Femur (tissue), 1 donor: ENCODE data around the gene KAT6B.
A peak's percentile ranks its signal among the peaks of the same experiment; 100 is the strongest.
"Not testable (repeated sequence)": the region's sequence is repeated elsewhere in the genome, so short reads cannot be mapped to it uniquely, and the experiment has no call there.

ENCODE experiments used
- DNase-seq: peaks from one replicate; pipeline ENCODE4 v3.0.0-alpha.2; 2017

The KAT6B gene

DNA sequence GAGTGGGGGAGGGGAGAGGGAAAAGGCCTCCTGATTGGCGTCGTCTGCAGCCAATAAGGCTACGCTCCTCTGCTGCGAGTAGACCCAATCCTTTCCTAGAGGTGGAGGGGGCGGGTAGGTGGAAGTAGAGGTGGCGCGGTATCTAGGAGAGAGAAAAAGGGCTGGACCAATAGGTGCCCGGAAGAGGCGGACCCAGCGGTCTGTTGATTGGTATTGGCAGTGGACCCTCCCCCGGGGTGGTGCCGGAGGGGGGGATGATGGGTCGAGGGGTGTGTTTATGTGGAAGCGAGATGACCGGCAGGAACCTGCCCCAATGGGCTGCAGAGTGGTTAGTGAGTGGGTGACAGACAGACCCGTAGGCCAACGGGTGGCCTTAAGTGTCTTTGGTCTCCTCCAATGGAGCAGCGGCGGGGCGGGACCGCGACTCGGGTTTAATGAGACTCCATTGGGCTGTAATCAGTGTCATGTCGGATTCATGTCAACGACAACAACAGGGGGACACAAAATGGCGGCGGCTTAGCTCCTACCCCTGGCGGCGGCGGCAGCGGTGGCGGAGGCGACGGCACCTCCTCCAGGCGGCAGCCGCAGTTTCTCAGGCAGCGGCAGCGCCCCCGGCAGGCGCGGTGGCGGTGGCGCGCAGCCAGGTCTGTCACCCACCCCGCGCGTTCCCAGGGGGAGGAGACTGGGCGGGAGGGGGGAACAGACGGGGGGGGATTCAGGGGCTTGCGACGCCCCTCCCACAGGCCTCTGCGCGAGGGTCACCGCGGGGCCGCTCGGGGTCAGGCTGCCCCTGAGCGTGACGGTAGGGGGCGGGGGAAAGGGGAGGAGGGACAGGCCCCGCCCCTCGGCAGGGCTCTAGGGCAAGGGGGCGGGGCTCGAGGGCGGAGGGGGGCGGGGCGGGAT lies at the start of gene KAT6B:
Gene KAT6B (plus strand): TSS at position 459 of the 903 bp plus-strand sequence. CDS start 16,258 bp downstream, outside the sequence.
- DNase-seq: peak; percentile 100

DNA sequence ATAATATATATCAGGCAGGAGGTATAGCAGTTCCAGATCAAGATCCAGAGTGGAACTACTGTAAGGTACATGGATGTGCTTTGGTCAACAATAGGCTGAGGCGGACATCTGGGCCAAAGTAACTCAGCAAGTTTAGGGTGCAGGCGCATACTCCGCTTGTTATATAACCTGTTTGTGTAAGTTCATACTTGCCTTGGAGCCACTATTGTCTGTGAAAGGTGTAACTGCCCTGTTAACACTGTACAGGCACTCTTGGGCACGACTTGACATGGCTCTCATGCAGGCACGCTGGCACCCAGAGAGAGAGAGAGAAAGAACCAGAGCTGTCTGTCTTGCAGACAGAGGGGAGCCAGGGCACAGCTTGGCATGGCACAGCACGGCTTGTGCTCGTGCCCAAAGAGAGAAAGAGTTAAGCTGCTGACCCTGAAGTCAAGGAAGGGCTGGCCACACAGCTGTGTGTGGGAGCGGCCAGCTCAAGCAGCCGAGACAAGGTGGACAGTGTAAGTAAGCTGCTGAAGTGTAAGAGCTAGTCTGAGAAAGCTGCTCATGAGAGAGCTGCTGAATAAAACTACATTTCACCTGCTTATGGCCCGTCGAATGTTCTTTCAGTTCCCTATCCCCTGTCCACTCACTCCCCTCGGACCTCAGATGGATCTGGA lies 47.8 kb upstream of the KAT6B start:
- no peak for DNase-seq

DNA sequence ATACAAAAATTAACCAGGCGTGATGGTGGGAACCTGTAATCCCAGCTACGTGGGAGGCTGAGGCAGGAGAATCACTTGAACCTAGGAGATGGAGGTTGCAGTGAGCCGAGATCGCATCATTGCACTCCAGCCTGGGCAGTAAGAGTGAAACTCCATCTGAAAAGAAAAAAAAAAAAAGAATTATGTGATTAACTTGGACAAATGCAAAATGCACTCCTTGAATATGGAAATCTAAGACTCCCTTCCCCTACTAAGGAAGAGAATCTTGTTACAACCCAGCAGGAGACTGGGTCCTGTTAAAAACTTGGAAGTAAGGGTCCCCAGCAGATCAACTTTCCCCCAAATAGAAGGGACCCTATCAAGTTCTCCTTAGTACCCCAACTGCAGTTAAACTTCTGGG lies 44.5 kb upstream of the KAT6B start:
- not testable (repeated sequence) for DNase-seq

DNA sequence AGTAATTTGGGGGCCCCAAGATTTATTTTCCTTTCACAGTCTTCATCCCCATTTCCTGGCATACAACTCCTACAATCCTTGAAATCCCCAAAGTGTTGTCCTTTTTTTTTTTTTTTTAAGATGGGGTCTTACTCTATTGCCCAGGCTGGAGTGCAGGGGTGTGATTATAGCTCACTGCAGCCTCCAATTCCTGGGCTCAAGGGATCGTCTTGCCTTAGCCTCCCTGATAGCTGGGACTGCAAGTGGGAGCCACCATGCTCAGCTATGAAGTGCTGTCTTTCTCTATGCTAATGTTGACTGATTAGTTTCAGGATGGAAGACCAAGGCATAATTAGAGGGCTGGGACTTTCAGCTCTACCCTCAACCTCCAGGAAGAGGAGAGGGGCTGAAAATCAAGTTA lies 41.9 kb upstream of the KAT6B start:
- DNase-seq: no peak

DNA sequence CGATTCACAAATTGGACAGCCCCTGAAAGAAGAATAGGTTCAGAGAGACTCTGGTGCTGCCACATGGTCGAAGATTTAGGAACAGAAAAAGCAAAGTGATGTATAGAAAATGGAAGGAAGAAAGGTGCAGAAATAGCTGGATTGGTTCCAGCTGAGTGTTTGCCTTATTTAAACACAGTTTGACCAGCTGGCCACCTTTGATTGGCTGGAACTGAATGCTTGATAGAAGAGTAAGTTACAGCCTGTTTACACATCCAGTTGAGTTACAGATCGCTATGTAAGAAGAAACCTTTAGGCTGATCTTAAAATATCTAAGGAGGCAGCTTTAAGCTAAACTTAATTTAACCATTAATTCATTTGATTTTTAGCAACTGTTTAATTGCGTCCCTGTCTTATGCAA lies 40.3 kb upstream of the KAT6B start:
- DNase-seq: no peak

DNA sequence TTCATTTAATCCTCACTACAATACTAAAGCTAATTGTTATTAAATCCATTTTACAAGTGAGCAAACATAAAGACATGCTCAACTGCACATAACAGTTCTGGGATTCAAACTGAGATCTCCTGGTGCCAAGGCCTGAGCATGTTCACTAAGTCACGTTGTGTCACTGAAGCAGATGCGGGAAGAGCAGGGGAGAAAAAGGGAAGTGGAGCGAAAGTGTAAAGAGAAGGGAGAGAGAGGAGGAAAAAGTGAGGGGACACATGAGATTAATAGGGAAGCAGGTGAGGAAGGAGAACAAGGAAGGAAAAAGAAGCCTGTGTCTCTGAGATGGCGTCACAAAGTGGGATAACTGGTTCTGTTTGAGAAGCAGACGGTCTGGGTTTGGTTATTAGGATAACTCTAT lies 38.9 kb upstream of the KAT6B start:
- no peak for DNase-seq

DNA sequence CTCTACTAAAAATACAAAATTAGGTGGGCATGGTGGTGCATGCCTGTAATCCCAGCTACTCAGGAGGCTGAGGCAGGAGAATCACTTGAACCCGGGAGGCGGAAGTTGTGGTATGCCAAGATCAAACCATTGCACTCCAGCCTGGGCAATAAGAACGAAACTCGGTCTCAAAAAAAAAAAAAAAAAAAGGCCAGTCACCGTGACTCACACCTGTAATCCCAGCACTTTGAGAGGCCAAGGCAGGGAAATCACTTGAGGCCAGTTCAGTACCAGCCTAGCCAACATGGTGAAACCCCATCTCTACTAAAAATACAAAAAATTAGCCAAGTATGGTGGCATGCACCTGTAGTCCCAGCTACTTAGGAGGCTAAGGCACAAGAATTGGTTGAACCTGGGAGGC lies 34.4 kb upstream of the KAT6B start:
- DNase-seq: not testable (repeated sequence)

DNA sequence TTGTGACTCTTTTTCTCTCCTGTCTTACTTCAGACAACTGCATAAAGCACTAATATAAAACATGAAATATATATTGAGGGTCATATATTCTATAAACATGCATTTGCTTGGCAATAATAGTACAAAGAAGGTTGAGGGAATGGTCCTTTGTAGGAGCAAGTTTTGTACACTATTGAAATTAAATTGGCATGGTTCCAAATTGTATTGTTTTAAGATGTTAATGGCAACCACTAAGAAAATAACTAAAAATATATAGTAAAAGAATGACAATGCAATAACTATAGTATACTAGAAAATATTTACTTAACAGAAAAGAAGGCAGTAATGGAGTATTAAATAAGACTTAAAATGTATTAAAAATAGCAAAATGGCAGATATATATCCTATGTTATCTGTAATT lies 33.7 kb upstream of the KAT6B start:
- no peak for DNase-seq

DNA sequence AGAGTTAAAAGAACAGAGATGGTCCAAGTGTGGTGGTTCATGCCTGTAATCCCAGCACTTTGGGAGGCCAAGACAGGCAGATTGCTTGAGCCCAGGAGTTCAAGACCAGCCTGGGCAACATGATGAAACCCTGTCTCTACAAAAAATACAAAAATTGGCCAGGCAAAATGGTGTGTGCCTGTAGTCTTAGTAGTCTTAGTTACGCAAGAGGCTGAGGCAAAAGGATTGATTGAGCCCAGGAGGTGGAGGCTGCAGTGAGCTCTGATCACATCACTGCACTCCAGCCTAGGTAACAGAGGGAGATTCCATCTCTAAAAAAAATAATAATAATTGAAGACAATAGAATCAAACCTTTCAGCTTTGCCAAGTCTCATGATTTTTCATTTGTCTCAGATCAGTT lies 33.2 kb upstream of the KAT6B start:
- not testable (repeated sequence) for DNase-seq

DNA sequence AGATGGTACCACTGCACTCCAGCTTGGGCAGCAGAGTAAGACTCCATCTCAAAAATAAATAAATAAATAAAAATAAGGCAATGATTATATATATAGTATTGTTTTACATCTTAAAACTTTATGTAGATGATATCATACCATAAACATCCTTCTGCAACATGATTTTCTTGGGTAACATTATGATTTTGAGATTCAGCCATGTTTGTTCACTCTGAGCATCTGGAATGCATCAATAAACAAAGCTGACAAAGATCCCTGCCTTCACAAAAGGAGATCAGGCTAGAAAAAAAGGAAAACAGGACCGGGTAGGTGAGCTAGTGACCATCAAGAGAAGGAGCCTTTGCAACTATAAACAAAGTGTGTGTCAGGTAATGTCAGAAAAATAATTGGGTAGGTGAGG lies 31.9 kb upstream of the KAT6B start:
- DNase-seq: no peak

DNA sequence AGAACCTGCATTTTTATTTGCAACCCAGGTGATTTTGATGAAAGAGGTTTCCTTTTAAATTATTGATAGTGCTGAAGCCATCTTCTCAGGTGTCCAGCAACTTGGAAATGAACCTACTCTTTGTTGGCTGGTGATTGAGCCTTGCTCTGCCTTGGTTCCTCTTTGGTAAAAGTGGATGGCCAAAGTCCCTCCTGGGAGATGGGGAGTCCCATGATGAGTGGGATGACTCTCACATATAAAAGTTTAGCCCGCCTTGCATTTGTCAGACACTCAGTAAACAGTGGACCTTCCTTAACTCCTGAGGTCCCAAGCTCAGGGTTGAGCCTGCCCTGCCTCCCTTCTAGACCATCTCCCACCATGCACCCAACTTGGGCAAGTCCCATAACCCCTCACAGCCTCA lies 28.9 kb upstream of the KAT6B start:
- no peak for DNase-seq

DNA sequence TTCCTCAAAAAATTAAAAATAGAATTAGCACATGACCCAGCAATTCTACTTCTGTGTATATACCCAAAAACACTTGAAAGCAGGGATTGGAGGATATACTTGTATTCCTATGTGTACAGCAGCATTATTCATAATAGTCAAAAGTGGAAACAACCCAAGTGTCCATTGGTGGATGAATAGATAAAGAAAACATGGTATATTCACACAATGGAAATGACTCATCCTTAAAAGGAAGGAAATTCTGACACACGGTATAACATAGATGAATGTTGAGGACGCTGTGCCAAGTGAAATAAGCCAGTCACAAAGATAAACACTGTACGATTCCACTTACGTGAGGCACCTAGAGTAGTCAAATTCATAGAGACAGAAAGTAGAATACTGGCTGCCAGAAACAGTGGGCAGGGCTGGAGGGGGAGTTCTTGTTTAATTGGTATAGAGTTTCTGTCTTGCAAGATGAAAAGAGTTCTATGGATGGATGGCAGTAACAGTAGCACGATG lies 26.6 kb upstream of the KAT6B start:
- DNase-seq: no peak

DNA sequence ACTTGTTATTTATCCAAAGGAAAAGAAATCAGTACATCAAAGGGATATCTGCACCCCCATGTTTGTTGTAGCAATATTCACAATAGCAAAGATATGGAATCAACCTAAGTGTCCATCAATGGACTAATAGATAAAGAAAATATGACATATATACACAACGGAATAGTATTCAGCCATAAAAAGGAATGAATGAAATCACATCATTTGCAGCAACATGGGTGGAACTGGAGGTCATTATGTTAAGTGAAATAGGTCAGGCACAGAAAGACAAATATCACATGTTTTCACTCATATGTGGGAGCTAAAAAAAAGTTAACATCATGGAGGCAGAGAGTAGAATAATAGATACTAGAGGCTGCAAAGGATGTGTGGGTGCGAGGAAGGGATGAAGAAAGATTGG lies 25.0 kb upstream of the KAT6B start:
- DNase-seq: no peak

DNA sequence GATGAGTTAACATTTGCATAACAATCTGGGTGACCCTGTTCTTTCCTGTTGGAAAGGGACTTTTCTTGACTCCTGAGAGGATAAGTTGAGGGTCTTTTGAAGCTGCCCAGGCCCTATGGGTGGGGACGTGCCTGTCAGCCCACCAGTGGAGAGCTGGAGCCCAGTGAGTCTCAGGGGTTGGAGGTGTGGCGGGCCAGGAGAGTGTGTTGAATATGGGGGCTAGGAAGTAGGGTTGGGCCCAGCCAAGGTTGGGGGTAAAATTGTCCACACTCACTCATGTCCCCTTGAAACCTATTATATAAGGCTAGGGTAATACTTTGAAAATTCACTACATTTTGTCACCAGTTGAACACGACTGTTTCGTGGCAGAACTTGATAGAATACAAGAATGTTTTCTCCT lies 17.9 kb upstream of the KAT6B start:
- no peak for DNase-seq

DNA sequence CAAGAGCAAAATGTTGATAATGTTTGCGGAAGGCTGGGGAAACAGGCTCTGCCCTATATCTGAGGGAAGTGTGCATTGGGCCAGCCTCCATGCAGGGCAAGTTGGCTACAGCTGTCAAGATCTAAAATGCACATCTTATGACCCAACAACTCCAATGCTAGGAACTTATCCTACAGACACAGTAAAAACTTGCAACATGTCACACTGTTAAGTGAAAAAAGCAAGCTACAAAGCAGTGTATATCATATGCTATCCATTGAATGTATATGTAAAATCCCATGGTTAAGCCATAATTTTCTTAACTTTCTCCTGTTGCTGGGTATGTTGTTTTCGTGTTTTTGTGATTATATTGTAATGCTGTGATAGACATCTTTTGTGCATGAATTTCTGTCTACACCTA lies 16.3 kb upstream of the KAT6B start:
- DNase-seq: no peak

DNA sequence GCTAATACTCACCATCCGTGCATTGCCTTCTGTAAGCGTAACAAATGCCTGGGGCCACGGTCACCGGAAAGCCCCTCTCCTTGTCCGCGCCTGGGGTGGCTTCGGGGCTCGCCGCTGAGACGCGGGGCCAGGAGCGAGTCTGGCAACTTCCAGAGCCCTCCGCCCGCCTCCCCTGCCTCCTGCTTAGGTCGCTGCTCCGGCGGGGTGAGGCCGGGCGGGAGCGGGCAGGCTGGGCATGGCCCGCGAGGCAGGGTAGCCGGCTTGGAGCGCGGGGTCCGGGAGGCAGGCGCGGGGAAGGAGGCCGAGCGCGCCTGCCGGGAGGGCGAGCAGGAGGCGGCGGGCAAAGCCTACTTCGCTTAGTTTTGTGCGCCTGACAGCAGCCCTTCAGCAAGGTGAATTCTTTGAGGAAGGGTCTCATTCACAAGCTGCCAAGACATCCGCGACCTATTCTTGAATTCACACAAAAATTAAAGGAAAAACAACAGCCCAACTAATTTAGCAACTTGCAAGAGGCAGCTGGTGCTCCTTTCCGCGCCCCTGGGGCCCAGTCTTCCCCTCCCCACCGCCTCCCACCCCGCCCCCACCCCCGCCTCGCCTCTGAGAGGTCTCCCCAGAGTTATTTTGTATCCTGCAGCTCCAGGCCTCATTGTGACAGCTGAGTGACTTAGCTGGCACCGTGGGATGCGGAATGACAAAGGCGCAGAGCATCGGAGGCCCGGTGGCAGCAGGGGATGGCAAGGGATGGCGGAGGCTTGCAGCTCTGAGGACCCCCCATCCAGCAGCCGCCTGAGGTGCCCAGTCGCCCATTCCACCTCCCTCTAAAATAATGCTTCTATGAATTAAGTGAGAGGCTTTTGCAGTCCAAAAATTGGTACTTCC lies 12.8 kb upstream of the KAT6B start:
- DNase-seq: no peak

DNA sequence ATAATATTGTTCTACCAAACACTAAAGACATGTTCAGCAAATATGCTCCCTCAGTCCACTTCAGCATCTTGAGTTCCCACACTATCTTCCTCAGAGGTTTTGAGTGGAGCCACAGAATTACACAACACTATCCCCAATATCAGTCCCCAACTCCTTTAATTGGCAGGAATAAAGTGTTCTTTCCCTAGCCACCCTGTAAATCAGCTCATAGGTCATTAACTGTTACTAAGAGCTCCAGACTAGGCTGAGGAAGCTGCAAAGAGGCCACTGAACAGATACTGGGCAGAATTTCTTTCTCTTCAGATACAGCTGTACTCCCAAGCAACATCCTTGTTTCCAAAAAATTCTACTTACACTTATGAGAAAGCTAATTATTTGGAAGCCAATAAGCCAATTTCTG lies 11.6 kb upstream of the KAT6B start:
- no peak for DNase-seq

DNA sequence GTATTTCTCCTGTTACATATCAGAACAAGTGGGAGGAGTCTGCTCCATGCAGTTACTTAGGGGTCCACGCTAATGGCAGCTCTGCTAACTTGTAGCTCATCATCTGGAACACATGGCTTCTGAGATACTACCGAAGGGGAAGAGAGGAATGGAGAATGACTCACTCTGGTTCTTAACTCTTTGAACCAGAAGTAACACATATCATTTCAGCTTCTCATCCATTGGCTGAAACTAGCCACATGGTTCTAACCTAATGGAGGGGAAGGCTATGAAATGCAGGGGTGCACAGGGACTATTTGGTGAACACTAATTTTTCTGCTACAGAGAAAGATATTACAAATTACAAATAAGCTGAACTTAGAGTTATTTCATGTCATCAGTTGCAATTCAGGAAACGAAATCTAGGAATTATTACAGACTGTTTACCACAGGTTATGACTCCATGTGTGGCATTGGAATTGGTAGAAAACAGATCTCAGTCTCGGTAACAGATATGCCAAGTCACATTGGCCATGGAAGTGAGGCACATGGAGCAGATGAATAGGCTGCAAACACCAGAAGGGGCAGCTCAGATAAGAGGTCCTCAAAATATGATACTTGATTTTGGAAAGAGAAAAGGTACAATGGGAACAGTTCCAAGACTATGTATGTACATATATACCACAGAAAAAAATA lies 9.4 kb upstream of the KAT6B start:
- no peak for DNase-seq

DNA sequence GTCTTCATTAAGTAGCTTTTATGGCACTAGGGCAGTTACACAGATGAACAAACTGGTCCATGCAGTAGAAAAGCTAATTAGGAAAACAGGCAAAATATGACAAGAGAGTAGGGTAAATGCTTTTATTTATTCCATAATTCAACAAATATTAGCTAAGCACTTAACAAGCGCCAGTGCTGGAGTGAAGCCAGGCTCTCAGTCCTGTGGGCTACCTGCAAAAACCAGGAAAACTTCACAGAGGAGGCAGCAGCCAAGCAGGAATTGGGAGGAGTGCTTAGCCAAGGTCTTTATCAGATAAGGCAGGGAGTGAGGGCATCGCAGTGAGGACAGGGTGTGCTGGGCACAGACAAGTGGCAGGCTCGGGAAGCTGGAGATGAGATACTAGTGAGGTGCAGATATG lies 4.9 kb upstream of the KAT6B start:
- DNase-seq: no peak

DNA sequence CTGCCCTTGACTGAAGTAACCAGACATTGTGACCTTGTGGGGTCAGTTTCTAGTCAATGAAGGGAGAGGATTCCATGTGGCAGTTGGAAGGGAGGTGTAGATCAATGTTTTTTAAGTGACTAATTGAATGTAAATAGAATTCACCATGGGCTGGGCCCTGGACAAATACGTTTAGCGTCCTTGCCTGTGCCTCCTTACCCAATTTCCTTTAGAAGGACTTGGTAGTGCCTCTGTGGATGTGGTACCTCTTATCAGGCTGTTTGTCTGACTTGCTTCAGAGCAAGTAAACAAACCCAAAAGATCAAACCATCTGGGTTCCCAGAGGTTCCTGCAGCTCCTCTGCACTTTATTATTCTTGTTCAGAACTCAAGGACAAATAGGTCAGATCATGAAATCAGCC lies 4.3 kb upstream of the KAT6B start:
- DNase-seq: no peak

DNA sequence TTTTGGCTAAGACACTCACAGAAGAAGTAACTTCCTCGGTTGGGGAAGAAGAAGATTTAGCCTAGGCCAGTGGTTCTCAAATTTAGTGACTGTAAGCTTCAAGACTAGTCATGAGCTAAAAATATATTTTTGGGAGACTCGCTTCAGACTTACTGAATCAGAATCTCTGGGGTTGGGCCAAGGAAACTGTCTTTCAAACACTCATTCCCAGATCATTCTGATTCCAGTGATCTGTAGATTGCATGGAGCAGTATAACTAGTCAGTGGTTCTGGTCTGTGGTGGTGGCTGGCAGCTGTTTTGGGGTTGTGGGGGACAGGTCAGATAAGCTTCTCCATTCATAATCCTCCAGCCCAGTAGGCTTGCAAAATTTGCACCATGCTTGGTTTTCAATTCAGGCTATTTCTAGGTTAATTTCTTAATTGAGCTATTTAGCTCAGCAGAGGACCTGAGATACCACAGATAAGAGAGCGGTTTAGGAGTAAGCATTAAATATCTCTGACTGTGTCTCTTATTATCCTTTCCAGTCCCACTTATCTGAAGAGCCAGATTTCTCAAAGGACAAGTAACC lies 3.8 kb upstream of the KAT6B start:
- DNase-seq: no peak

DNA sequence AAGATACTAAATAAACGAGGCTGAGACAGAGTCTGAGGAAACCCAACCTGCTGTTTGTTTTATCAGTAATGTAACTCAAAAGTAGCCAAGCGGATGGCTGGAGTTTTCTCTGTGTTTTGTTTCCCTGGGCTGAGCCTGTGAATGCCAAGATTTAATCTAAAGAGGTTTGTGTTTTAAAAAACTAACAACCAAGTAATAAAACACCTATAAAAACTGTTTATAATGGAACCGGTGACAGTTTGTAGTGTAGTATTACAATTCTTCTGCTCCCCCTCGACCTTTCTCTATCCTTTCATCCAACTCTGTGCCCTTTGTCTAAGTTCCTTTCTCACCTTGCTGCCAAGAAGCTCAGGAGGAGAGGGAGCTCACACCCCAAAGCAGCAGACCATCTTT lies 2.6 kb upstream of the KAT6B start:
- no peak for DNase-seq
